Measurements from ENCODE around the gene ANOS1.
A peak's percentile ranks its signal among the peaks of the same experiment; 100 is the strongest.

ANOS1 gene

DNA sequence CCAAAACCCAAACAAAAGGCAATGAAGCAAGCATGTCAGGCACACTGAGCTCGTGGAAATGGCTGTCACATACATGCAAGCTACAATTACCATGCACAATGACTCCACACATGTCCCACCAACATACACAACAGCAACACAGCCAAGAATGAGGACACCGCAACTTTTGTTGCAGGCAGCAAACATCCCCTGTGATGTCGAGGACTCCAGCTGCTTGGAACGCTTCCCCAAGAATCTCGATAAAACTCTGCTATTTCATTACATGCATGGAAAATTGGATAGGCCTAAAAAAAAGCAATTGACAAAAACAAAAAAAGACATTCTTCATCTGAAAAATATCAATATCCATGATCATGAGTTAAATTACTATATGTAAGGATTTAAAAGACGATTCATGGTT lies 11.8 kb downstream of the ANOS1 start:
- FAIRE-seq, result no peak
- DNase-seq (ENCODE audit: extremely low spot score, insufficient read length, low read depth), result no peak

GRCh38 chrX:8717354-8717753 lies 14.6 kb downstream of the ANOS1 start:
- DNase-seq (ENCODE audit: extremely low spot score, insufficient read length, low read depth), result no peak
- no peak for FAIRE-seq

DNA sequence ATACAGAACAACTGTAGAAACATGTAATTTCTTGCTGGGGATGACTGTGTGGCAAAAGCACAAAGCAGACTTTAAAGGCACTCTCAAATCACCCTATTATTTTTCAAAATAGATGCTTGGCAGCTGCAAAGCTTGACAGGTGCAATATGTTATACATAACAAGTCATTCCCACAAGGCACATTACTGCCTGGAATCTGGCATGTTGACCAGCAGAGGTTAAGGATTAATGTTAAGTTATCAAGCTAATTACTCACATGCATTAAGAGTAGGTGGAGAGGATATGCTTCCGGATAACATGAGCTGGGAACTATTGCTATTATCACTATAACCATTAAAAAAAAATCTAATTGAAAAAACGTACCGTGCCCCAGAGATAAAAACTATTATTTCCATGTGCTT lies 17.8 kb downstream of the ANOS1 start:
- FAIRE-seq, result no peak
- no peak for DNase-seq (ENCODE audit: extremely low spot score, insufficient read length, low read depth)

DNA sequence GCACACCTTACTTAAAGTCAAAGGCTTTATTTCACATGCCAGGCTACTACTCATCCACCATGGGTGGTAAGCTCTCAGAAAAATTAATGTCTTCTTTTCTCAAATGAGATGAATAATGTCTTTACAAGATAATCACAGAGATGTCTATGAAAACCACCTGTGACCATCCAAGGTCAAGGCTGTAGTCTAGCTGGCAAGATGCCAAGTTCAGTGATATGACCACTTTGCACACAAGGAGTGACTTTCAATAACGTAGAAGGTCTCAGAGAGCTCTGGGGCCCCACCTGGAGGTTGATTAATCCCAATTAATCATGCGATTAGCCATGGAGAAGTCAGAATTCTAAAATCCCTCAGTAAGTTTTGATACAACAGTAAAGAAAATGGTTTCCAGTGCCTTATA lies 20.5 kb downstream of the ANOS1 start:
- no peak for DNase-seq (ENCODE audit: extremely low spot score, insufficient read length, low read depth)
- no peak for FAIRE-seq

DNA sequence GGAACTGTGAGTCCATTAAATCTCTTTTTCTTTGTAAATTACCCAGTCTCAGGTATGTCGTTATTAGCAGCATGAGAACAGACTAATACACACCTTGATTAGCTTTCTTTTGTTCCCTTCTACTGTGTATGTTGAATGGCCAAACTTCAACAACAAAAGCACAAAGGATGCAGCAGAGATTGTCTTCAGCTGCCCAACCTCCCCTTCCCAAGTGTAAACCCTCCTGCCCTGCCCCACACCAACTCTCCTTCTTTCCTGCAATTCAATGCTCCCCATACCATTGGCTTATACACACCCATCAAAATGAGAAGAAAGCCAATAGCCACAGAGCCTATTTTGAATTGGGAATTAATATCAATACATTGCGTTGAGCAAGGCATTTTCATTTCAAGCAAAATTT lies 27.8 kb downstream of the ANOS1 start:
- no peak for DNase-seq (ENCODE audit: extremely low spot score, insufficient read length, low read depth)
- FAIRE-seq, result no peak

- DNase-seq (ENCODE audit: extremely low spot score, insufficient read length, low read depth) (no peak), FAIRE-seq (no peak)
These were observed 39.1 kb downstream of the ANOS1 start for GRCh38 chrX:8692871-8693270.

DNA sequence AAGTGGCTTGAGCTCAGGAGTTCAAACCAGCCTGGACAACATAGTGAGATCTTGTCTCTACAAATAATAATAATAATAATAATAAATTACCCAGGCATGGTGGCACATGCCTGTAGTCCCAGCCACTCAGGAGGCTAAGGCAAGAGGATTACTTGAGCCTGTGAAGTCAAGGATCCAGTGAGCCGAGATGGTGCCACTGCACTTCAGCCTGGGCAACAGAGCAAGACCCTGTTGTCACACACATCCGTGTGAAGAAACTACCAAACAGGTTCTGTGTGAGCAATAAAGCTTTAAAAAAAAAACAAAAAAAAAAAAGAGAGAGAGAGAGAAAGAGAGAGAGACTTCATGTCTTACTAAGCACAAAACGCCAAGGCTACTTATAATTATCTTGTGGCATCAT lies 42.5 kb downstream of the ANOS1 start:
- DNase-seq (ENCODE audit: extremely low spot score, insufficient read length, low read depth) (no peak), FAIRE-seq (no peak)

GRCh38 chrX:8688776-8689175 lies 43.2 kb downstream of the ANOS1 start:
- FAIRE-seq (no peak), DNase-seq (ENCODE audit: extremely low spot score, insufficient read length, low read depth) (no peak)

DNA sequence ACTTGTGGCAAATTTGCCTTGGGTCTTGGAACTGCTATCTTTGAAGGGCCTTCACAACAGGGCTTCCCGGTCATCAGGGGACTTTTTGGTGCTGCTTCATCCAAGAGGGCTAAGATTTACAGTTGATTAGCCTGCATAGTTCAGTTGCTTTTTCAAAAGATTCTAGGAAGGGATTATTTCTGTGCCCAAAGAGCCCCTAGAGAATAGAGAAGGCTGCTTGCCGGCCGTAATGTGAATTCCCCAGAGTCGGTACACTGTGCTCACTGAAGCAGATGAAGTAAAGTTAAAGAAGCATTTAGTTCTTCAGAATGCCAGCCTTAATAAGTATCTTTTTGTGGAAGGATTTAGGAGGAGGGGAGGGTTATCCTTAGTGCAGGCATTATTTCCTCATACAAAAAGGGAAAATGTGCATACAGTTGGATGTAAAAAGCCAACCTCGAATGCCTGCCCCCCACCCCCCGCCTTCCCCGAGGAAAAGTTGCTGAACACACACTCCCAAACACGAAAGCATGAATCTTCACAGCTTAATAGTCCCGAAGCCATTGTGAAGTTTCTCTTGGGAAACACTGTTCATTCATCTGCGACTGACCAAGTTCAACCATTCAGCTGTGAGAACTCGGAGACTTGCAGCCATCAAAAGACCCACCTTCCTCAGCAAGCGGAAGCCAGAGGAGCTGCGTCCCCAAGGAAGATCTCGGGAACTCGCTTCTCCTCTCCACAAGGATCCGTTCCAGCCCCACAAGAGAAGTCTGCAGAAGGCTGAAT lies 47.6 kb downstream of the ANOS1 start:
- FAIRE-seq (no peak), DNase-seq (ENCODE audit: extremely low spot score, insufficient read length, low read depth) (no peak)

GRCh38 chrX:8683687-8684086 lies 48.2 kb downstream of the ANOS1 start:
- no peak for DNase-seq (ENCODE audit: extremely low spot score, insufficient read length, low read depth)
- no peak for FAIRE-seq

DNA sequence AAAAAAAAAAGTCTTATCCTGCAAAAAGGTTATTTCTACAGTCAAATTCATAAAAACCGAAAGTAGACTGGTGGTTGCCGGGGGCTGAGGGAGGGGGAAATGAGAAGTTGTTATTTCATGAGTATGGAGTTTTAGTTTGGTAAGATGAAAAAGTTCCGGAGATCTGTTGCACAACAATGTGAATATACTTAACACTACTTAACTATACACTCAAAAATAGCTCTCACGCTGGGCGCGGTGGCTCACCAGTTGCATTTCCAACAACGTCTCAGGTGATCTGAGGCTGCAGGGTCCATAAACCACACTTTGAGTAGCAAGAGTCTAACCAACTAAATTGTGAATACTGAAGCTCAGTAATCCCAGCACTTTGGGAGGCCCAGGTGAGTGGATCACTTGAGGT lies 52.4 kb downstream of the ANOS1 start:
- DNase-seq (ENCODE audit: extremely low spot score, insufficient read length, low read depth) (no peak), FAIRE-seq (no peak)

- no peak for DNase-seq (ENCODE audit: extremely low spot score, insufficient read length, low read depth)
- FAIRE-seq, result no peak
These were observed 56.8 kb downstream of the ANOS1 start for GRCh38 chrX:8675006-8675630.

GRCh38 chrX:8673201-8673600 lies 58.7 kb downstream of the ANOS1 start:
- FAIRE-seq (no peak), DNase-seq (ENCODE audit: extremely low spot score, insufficient read length, low read depth) (no peak)

DNA sequence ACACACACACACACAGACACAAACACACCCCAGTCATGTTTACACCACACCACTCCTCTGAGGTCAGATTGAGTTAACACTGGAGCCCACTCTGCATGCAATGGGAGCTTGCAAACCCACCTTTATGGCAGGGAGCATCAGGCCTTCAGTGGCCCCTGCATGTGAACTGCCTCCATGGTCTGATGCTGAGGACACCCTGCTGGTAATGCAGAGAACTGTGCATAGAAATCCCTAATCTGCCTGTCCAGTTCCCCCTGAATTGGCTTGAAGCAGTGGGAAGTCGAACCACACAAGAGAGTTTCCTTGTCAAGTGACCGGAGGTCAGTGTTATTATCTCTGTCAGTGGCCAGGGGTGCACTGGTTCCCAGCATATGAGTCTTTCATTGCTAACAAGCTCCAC lies 59.8 kb downstream of the ANOS1 start:
- DNase-seq (ENCODE audit: extremely low spot score, insufficient read length, low read depth) (no peak), FAIRE-seq (no peak)

- FAIRE-seq (no peak), DNase-seq (ENCODE audit: extremely low spot score, insufficient read length, low read depth) (no peak)
These were observed 63.1 kb downstream of the ANOS1 start for GRCh38 chrX:8668813-8669212.

GRCh38 chrX:8663325-8663724 lies 68.6 kb downstream of the ANOS1 start:
- FAIRE-seq (no peak), DNase-seq (ENCODE audit: extremely low spot score, insufficient read length, low read depth) (no peak)

DNA sequence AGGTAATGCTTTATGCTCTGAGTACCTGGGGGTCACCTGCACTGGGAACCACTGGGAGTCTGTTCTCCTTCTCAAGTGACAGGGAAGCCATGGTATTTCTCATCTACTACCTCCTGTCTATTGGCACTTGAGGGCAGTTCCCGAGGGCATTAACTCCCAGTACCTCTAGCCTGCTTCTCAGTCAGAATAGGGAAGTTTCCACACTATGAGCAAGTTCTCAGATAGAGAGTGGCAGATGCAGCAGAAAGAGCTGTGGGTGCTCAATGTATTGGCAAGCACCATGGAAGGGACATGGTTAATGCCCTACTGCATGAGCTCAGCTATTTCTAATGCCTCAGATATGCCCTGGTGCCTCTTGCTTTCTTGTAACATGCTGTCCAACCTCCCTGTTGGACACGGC lies 74.1 kb downstream of the ANOS1 start:
- no peak for FAIRE-seq
- DNase-seq (ENCODE audit: extremely low spot score, insufficient read length, low read depth), result no peak

- DNase-seq (ENCODE audit: extremely low spot score, insufficient read length, low read depth) (no peak), FAIRE-seq (no peak)
These were observed 78.0 kb downstream of the ANOS1 start for GRCh38 chrX:8653956-8654355.

DNA sequence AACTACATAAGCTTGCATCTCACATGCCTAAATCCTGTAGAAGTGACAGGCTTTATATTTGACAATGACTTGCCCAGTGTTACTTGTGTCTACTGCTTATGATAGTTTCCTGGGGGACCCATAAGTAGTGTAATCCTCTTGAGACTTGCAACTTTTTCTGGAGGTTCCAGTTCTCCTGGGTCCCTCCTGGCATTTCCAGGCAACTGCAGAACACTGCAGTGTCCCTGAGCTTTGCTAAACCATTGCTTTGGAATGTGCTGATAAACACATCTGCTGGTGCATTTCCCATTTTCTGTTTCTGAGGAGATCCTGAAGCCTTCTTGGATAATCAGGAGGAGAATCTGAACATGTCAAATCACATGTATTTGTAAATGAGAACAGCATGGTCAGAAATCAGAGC lies 82.0 kb downstream of the ANOS1 start:
- DNase-seq (ENCODE audit: extremely low spot score, insufficient read length, low read depth) (no peak), FAIRE-seq (peak; percentile 51)

DNA sequence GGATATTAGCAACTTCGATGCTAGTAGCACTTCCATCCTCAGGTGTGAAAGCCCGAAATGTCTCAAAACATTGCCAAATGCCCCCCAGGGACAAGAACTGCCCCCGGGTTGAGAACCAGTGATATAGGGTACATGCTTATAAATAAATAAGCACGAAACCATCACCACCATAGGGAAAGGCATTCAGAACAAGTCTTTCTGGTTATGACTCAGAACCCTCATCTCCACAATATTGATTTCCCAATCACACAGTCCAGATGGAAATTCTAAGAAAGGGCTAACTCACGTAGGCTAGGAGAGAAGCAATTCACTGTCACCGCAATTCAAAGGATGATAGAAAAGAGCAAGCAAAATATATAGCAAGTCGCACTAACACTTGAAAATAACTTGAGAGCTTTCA lies 84.8 kb downstream of the ANOS1 start:
- no peak for FAIRE-seq
- no peak for DNase-seq (ENCODE audit: extremely low spot score, insufficient read length, low read depth)

DNA sequence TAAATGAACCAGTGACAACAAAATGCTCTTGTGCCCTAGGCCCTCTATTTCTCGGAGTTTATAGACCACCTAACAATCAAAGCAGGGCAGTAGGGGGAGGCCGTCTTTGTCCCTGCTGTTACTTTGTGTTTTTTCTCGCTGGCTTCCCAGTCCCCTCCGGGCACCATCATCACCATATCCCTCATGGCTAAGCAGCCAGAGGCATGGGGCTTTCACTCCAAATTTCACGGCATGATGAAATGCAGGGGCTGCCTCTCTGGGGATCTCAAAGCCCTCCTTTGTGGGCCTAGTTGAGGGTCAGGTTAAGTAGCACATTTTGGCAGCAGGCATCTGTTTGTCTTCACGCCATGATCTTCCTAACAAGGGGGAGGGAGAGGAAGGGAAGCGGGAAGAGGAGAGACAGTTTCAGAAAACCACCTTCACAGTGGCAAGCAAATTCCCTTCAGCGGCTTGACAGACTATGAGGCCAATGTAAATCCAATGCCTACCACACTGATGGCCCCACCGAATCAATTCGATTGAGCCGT lies 91.9 kb downstream of the ANOS1 start:
- no peak for DNase-seq (ENCODE audit: extremely low spot score, insufficient read length, low read depth)
- FAIRE-seq, result no peak

DNA sequence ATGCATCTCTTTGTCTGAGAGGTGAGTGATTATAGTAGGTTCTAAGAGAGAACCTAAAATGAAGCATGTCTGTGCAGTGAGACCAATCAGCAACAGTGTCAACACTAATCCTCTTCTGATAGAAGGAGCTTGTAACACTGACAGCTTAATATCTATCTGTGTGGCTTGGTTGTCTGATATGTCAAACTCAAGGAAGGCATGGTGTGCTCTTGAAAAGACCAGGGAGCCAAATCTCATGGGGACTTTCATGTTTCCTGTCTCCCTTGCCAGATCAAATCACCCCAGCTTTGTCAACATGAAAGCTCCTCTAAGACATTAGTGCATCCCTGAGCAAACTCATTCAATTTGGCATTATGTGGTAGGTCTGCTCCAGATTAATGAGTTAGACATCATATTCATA lies 95.4 kb downstream of the ANOS1 start:
- FAIRE-seq (no peak), DNase-seq (ENCODE audit: extremely low spot score, insufficient read length, low read depth) (no peak)

Measured in GM18507 (cell line).